Measurements from ENCODE around the gene ACER1. TPM values are rescaled to one million over a fixed set of nuclear protein-coding genes. Genes with fewer than 3 reads are reported as not detected.

Gene ACER1
- total and polyA plus RNA-seq, 2 of the 13 experiments (the other 11 are each of a cell fraction or from before 2014, with no cell fraction given) = not detected

GRCh38 chr19:6279931-6280591 is 53.4 kb downstream of the ACER1 start, which contains the start of gene MLLT1 (continued):
- TF ChIP-seq ZGPAT (CRISPR knock-in tag; IDR thresholded peaks at IDR 0.05) (peak; percentile 79; the same call in 1 of the 2 replicates), ZNF580 (CRISPR knock-in tag; IDR thresholded peaks at IDR 0.05; ENCODE audit: borderline replicate concordance, low read depth) (peak; percentile 89; the same call in 1 of the 2 replicates), CBX5 (CRISPR knock-in tag; IDR thresholded peaks at IDR 0.05; ENCODE audit: borderline replicate concordance) (peak; percentile 85; the same call in 1 of the 2 replicates), AHDC1 (CRISPR knock-in tag; IDR thresholded peaks at IDR 0.05; ENCODE audit: borderline replicate concordance) (no peak), TOE1 (CRISPR knock-in tag; IDR thresholded peaks at IDR 0.05) (peak; percentile 86), ATF1 (CRISPR knock-in tag; IDR thresholded peaks at IDR 0.05) (no peak), SNAI1 (CRISPR knock-in tag; IDR thresholded peaks at IDR 0.05; ENCODE audit: borderline replicate concordance) (no peak), ZMYM4 (CRISPR knock-in tag; IDR thresholded peaks at IDR 0.05) (peak; percentile 67; the same call in 1 of the 2 replicates), ELK4 (CRISPR knock-in tag; IDR thresholded peaks at IDR 0.05; ENCODE audit: borderline replicate concordance) (no peak), ZFP90 (CRISPR knock-in tag; IDR thresholded peaks at IDR 0.05; ENCODE audit: borderline replicate concordance) (no peak), TFAP4 (IDR thresholded peaks at IDR 0.05; ENCODE audit: borderline replicate concordance, low read depth) (peak; percentile 23; the same call in 1 of the 2 replicates), MYNN (CRISPR knock-in tag; IDR thresholded peaks at IDR 0.05; ENCODE audit: low read depth) (no peak), SOX13 (IDR thresholded peaks at IDR 0.05) (no peak), SOX13 (CRISPR knock-in tag; conservative IDR thresholded peaks at IDR 0.05 in 1 of 2, IDR thresholded peaks at IDR 0.05 in 1 of 2) (peak in 1 of 2 experiments; percentile 22; a peak in 1 of 4 replicates), ZBTB43 (CRISPR knock-in tag; conservative IDR thresholded peaks at IDR 0.05) (peak; percentile 64; the same call in 1 of the 2 replicates), ELF3 (CRISPR knock-in tag; IDR thresholded peaks at IDR 0.05) (no peak), ZNF550 (CRISPR knock-in tag; IDR thresholded peaks at IDR 0.05; ENCODE audit: borderline replicate concordance) (no peak), GTF2F1 (IDR thresholded peaks at IDR 0.05; ENCODE audit: low read length) (no peak)
